GM19324 (cell line): ENCODE data around the gene TERT.

Experiments
- ATAC-seq: cut with Tn5 transposase; IDR thresholded peaks from one replicate; pipeline ENCODE4 v1.9.1; 2021; ENCODE audit warnings: mild to moderate bottlenecking, moderate library complexity; ENCODE audit not compliant: unreplicated experiment, low FRiP score

Gene TERT

DNA sequence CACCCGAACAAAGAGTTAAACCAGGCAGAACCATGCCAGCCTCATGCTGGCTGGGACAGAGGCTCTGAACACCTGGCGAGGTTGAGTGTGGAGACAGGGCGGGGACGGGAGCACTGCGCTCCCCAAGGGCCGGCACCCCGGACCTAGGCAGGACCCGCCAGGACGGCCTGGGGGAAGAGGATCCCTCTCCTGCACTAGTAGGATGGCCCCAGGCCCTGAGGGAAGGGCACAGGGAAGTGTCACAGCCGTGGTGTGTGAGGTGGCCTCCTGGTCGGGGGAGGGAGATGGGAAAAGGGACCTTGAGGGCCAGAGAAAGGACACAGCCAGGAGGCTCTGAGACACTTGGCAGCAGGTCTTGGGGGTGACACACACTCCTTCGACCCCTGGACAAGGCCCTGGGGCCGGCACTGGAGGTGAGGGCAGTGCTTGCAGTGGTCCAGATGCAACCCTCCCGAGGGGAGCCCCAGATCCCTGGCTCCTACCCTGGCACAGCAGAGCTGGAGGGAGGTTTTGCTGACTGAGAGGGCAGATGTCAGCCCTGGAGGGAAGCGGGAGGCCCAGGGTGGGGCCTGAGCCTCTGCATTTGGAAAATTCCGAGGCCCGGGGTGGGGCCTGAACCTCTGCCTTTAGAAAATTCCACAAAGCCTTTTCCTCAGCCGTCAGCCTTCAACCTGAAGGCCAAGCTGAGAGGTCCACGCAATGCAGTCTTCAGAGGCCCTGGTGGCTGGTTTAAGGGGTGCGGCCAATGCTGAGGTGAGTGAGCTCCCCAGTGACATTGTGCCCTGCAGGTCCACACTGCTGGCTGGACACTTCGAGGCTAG is 24.8 kb upstream of the TERT start:
- ATAC-seq, result no peak

DNA sequence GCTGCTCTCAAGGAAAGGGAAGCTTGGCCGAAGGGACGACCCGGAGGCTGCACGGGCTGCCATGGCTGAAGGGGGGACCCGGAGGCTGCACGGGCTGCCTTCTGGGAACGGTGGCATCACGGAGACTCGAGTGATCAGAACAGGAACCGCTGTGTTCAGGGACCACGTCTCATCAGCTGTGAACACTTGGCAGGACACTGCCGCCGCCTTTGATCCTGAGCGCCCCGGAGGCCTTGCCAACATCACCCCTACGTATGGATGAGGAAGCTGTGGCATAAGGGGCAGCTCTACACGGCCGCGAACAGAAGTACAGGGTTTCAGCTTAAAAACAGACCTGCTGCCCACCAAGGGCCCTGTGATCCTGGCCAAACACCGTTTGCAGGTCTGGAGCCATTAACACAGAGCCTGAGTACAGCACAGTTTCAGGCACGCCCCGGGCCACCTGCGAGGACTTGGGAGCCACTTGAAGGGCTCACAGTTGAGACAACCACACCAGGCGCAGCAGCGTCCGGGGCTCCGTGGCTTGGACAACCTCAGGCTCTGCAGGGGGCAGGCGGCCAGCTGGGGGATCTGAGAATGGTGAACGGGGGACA is 23.9 kb upstream of the TERT start:
- no peak for ATAC-seq

DNA sequence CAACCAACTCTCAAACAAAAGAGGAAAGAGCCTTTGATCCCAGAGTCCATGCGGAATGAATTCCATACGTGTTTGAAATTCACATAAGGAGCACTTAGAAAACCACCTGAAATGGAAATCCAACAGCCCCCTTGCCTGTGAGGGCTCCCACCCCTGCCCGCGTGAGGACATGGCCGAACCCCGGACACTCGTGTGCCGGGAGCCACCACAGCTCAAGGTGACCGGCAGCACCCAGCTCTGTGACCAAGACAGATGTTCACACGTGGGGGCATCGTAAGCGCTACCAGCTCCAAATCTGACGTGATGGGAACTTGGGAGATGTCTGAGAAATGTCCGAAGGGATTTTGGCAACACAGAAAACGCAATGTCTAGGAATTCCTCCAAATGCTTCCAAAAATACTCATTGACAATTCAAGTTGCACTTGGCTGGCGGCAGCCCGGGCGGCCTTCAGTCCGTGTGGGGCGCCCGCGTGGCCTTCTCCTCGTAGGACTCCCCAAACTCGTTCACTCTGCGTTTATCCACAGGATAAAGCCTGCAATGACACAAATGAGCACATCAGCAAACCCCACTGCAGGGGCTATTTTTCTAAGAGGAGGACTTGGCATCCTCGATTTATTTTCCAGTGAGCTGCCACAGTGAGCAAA is 23.2 kb upstream of the TERT start:
- ATAC-seq, result no peak

DNA sequence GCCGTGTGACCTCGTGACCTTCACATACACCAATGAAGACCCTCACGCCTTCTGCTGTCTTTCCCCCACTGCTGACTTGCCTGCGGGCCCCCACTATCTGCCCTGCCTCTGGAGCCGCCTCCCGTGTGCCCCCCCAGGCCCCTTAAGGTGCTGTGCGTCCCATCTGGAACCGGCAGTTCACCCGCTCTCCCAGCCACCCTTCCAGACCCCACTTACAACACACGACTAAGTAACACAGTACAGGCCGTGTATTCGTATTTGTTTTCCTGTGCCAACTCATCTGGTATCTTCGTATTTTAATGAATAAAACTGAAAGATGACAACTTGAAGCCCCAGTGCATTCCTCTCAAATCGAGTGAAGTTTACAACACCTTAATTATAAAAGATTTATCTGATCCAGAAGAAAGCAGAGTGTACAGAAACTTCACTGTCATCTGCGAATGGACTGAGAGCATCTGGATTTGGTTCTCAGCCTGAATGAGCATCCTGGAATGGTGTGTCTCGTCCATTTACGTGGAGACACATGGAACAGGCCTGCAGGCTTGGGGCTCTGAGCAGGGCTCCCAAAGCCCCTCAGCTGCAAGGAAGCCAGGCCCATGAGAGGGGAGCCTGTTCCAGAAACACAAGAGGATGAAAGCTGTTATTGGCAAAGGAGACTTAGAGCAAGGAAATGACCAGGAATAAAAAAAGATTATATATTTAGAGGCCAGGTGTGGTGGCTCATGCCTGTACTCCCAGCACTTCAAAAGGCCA is 21.9 kb upstream of the TERT start:
- no peak for ATAC-seq

DNA sequence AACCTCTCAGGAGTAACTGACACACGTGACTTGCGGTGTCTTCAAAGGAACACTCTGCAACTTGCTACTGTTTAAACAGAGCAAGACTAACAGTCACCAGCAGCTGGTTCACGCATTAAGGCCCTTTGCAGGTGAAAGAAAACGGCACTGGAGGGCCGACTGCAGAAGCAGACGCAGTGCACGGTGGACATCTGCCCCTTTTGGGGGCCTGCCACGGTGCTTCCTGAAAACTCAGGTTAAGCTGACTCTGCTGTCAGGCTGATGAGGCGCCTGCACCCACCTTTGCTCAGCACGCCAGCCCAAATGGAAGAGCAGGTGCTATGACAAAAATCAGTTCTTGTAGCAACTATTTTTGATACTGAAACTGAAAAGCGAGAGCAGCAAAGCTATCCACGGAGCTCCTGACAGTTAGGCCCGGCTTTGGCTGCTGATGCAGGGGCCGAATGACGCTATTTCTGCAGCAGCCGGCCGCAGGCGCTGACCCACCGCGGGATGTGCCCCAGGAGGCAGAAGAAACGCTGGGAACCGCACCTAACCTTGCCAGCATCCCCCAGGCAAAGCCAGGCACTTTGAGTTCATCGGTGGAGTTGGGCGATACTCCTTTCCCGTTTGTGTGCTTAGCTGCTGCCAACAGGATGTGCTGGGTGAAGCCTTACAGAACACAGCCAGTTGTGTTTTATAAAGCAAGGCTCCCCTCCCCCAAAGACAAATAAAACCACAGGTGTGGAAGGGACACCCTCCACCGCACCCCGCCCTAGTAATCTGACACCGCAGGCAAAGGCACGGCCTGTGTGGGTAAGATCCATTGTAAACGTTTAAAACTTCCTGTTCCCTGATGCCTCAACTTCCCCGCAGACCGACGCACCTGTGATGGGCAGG is 21.1 kb upstream of the TERT start:
- ATAC-seq, result peak; percentile 64

DNA sequence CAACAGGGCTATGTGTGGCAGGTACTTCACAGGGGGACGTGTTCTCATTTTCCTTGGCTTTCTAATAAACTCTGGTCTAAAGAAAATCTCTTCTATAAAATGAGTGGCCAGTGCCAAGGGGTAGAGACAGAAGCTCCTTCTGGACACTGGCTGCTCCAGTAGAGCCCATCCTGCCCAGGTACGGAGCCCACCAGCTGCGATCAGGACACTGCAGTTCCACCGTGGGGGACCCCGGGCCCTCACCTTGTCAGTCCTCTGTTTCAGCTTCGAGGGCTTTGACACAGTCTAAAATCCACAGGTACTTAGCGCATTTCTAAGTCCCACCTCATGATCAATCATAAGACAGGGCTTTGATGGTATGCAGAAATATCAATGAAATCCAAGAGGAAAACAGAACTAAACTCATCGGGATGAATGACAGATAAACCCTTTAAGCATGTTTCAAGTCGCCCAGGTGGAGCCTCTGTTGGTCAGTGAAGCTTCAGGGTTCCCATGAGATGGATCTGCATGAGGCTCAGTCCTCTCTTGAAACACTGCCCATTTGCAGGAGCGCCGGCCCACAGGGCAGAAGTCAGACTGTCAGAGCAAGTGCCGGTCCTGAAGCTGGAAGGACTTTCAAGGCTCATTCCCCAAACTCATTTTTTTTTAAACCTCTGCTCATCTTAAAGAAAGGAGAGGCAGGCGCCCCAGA is 20.3 kb upstream of the TERT start:
- ATAC-seq, result peak; percentile 3

DNA sequence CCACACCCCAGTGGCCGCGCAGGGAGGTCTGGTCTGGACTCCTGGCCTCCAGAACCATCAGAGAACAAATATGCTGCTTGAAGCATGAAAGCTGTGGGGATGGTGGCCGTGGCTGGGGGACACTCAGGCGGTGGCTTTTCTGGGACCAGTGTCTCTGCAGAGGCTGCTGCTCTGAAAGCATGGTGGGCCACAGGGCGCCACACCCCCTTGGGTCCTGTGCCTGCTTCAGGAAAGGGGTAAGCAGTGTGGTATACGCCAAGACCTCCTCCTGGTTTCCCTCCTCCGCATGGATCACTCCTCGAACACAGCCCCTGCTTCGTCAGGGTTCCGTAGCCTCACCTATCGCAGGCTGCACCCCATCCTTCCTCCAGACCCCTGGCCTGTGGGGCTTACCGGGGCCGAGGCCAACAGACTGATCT is 19.7 kb upstream of the TERT start:
- no peak for ATAC-seq

DNA sequence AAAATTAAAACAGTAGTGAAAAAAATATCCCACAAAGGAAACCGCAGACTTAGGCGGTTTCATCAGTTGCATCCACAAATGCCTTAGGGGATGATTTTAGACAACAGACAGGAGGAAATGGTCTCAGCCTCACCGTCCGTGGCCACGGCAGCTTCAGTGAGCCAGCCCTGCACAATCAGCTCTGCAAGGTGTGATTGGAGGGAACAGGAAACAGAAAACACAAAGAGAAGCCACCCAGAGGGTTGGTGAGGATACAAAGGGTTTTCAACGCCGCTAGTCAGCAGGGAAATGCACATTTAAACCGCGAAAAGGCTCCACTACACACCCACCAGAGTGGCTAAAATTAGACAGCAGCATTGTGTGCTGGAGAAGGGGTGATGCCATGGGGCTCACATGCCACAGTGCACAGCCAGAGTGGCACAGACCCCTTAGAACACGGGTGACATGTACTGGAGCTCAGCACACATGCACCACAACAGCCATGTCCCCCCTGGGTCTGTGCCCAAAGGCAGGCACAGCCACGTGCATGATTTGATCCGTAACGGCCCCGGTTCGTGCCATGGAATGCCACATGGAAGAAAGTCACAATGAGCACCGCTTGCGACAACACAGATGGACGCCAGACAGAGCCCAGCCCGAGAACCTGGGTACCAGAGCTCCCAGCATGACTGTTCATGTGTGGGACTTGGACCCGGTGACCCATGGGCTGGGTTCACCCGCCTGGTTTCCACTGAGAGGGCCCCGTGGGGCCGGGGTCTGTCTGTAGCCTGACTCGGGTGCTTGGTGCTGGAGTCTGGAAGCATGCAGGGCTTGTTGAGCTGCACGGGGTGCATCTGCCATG is 18.3 kb upstream of the TERT start:
- ATAC-seq, result peak; percentile 80

DNA sequence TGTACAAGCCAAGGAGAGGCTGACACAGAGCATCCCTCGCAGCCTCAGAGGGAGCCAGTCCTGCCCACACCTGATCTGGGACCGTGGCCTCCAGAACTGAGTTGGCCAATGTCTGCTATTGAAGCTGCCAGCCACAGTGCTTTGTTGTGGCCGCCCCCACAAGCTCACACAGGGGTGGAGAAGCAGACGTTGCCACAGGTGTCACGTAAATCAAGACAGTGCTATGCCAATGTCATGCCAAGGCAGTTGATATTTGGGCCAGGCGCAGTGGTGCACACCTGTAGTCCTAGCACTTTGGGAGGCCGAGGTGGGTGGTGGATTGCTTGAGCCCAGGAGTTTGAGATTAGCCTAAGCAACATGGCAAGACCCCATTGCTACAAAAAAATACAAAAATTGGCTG is 17.3 kb upstream of the TERT start:
- ATAC-seq, result no peak

DNA sequence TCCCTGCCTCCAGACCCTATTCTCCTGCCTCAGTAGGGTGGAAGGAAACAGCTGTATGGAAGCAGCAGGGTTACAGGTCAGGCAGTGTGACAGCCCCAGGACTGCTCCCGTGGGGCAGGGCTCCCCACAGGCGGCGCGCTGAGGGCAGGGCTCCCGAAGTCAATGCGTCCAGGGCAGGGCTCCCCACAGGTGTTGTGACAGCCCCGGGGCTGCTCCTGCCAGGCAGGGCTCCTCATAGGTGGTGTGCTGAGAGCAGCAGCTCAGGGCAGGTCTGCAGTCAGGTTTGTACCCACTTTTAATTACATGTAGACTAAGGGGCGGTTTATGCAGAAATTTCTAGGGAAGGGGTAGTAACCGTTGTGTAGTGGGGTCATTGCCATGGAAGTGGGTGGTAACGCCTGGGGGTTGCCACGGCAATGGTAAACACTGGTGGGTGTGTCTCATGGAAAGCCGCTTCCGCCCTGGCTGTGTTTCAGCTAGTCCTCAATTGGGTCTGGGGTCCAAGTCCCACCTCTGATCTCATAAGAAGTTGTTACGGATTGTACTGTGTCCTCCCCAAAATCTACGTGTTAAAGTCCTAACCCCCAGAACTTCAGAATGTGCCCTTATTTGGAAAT is 16.7 kb upstream of the TERT start:
- no peak for ATAC-seq

DNA sequence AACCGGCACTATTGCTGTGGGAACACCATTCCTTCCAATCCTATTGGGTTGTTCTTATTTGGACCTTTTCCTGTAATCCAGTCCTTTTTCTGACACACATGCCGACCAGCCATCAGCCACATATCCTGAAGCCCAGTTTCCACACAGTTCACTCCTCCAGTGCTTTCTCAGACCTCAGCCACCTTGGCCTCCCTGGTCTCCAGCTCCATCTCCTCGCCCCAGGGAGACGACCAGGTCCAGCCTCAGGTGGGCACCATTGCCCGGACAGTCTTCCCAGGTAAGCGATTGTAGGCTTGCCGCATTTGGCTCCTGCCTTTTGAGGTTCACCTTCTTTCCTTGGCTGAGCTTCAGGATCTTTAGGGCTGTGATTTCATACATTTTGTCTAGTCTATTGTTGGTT is 15.2 kb upstream of the TERT start:
- no peak for ATAC-seq

DNA sequence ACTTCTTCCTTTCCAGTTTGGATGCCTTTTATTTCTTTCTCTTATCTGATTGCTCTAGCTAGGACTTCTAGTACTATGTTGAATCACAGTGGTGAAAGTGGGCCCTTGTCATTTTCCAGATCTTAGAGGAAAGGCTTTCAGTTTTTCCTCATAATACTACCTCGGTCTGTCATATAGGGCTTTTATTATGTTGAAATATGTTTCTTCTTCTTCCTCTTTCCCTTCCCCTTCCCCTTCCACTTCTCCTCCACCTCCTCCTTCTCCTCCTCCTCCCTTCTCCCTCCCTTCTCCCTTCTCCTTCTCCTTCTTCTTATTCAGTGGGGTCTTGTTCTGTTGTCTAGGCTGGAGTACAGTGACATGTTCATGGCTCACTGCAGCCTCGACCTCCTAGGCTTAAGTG is 9.2 kb upstream of the TERT start:
- ATAC-seq, result no peak

DNA sequence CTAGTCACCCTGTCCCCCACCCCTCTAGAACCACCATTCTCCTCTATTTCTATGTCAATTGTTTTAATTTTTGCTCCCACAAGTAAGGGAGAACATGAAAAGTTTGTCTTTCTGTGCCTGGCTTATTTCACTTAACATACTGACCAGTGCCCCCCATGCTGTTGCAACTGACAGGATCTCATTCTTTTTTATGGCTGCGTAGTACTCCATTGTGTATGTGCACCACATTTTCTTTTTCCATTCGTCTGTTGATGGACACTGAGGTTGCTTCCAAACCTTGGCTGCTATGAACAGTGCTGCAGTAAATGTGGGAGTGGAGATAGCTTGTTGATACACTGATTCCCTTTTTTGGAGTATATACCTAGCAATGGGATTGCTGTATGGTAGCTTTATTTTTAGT is 7.4 kb upstream of the TERT start:
- ATAC-seq, result no peak

DNA sequence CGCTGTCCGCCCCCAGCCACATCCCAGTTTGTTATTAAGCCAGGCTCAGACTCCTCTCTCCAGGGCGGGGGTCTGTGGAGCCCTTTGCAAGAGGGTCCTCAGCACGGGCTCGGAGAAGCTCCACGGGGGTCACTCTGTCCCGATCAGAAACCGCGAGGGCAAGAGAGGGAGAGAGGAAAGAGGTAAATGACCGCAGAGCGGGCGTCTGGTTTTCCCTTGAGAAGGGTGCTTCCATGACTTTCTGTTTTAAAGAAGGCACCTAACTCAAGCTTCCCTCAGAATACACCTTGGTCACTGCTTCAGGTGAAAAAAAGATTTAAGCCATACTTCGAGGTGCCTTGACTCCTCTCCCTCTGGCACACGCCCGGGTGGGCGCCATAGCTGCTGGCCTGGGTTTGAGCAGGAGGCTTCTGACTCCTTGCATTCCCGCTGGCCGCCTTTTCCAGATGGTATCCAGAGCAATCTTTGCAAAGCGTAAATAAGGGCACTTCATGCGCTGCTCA is 5.8 kb upstream of the TERT start:
- no peak for ATAC-seq

DNA sequence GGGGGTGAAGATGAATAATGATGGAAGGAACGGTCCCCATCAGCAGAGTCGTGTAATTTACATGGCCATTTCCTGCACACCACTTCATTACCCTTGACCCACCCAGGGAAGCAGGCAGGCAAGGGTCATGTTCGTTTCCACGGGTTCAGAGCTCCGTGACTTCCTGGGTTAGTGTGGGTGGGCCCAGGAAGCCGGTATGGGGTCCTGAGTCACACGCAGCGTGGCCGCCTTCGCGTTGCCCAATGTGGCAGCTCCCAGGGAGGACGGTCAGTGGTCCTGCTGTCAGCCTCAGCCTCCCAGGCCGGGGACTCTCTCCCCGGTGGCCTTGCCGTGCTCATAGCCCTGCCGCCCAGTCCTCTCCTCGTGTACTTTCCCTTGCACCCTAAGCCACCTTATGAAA is 5.1 kb upstream of the TERT start:
- ATAC-seq, result no peak

DNA sequence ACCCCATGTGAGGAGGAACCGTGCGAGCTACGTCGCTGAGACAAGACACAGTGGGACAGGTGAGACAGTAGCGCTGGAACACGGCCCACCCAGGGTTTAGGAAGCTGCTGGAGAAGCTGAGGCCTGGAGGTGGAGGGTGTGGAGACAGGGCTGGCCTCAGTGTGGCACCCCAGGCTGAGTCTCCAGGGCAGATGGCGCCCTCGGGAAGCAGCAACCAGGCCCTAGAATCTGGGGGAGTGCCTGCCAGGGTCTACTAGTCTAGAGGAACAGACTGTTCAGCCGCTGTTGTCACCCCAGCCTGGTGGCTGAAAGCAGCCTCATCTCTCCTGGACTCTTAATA is 4.6 kb upstream of the TERT start:
- ATAC-seq, result no peak

DNA sequence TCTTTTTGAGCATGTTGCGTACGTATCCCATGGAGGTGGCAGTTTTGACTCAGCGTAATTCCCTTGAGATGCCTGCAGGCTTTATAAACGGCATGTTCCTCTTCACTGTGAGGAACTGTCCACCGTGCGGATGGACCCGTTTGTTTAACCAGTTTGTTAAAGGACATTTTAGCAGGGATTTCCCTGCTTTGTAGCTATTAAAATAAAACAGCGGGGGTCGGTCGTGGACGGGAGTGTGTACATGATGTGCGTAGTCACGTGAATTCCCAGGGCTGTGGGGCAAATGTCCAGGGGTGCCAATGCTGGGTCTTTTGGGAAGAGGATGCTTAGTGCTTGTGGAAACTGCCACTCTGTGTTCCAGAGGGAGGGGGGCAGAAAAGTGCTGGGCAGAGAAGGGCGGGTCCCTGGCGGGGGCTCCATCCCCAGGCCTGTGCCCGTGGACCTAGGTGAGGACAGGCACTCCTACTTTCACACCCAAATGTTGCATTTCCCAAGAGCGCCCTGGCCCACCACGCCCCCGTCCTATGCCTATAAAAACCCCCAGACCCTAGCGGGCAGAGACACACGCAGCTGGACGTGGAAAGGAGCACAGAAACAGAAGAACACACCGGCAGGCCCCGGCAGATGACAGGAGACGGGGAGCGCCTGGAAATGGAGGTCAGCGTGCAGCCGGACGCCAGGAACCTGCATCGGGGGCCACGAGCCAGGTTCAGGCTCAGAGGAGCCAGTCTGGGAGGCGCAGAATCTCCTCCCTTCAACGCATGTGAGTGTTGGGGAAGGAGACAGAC is 4.0 kb upstream of the TERT start:
- no peak for ATAC-seq
